HG02884 (cell line): ENCODE data around the gene CLIC4.
"Not testable (repeated sequence)": the region's sequence is repeated elsewhere in the genome, so short reads cannot be mapped to it uniquely, and the experiment has no call there.

ENCODE experiments used
- ATAC-seq: cut with Tn5 transposase; IDR thresholded peaks from one replicate; pipeline ENCODE4 v1.9.1; 2021; ENCODE audit warnings: mild to moderate bottlenecking, moderate library complexity; ENCODE audit not compliant: unreplicated experiment

CLIC4 gene

DNA sequence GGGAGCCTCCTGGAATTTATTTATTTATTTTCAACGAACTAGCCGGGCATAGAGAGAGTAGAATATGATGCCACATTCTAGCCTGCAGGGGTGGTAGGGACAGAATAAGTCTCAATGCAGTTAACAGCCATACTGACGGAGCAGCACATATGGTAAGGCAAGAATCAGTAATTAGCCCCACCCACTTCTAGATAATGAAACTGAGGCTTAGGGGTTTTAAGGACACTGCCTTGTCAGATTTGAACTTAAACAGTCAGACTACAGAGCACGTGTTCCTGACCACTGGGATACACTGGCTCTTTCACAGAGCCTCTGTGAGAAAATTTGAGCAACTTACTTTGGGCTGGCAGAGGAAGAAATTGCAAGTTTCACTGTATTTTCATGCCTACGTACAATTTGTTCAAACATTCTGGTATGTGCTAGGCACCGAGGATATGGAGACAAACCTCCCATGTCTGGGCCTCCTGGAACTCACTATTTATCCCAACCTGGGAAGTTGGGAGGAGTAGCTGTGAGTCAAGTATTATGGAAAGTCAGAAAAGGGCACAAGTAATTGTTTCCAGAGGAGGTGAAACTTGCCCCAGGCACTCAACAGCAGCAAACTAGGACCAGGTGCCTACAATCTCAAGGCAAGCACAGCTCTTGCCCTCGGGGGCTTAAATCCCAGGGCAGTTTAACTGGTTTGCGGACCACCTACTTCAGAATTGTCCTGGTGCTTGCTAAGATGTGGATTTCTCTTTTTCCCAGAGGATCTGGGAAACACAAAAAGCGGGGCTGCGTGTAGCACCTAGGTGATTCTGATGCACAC is 1.6 kb upstream of the CLIC4 start:
- ATAC-seq, result no peak

DNA sequence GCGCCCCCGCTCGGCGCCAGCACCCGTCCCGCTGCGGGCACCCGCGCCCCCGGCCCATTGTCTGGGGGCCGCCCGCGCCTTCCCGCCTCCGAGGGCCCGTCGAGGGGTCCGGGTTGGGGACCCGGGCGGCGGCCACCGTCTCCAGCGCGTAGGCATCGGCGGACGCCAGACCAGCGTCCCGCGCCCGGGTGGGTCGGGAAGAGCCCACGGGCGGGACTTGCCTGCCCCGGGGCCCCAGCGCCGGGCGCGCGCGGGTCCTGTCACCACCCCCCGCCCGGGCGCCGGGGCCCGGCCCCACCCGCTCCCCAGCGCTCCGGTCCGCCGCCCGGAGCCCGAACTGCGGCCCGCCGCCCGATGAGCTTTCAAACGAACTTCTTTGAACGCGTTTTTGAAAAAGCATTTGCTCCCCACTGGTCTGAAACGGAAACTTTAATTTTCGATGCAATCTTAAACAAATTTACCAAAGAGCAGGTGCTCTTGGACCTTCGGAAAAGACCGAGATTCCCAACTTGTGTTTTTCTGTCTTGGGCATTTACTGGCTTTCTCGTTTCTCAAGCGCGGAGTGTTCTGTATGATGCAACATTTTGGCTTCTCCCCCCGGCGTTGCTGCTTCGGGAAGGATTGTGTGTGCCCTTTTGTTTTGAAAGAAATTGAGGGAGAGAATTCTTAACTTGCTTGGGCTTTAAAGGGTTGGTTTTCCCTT is 615 bp downstream of the CLIC4 start:
- no peak for ATAC-seq

DNA sequence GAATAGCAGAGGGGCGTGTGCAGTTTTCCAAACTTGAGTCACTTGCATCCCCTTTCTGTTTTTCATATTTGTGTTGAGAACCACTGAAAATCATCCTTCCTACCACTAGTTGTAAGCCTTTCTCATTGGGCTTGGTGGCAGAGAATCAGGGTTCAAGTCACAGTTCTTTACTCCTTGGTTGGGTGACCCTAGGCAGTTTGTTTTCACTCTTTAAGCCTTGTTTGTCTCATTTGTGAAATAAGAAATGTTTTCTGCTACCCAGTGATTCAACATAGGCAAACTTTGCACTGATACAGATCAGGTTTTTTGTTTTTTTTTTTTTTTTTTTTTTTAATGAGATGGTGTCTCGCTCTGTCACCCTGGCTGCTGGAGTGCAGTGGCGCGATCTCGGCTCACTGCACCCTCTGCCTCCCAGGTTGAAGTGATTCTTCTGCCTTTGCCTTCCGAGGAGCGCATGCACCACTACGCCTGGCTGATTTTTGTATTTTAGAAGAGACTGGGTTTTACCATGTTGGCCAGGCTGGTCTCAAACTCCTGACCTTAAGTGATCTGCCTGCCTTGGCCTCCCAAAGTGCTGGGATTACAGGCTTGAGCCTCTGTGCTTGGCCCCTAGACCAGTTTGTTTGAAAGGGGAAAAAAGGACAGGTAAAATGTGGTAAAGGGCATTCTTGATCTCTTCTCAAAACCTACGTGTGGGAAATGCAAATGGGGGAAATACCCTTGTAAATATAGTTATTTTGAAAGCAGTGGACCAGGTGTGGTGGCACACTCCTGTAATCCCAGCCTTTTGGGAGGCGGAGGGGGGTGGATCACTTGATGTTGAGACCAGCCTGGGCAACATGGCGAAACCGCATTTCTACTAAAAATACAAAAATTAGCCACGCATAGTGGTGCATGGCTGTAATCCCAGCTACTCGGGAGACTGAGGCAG is 3.2 kb downstream of the CLIC4 start:
- ATAC-seq, result no peak

DNA sequence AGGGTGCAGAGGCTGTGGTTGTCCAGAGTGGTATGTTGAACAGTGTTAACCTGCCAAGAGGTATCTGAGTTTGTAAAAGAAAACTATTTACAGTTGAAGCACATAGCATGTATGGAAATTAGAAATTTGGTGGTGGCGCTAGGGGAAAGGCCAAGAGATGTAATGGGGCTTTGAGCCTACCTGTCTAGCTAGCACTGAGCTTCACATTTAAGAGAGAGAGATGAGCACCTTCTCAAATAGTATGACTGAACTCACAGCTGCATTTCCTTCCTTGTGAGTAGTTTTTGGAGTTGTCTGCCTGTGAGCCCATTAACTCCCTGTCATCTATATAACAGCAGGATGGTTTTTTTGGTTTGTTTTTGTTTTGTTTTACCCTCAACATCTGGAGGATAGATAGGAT is 4.0 kb downstream of the CLIC4 start:
- no peak for ATAC-seq

- ATAC-seq, result no peak
Measured at GRCh38 chr1:24749886-24750285, 4.6 kb downstream of the CLIC4 start.

GRCh38 chr1:24751833-24752232 is 6.6 kb downstream of the CLIC4 start:
- no peak for ATAC-seq

GRCh38 chr1:24752305-24752704 is 7.1 kb downstream of the CLIC4 start:
- ATAC-seq, result no peak

DNA sequence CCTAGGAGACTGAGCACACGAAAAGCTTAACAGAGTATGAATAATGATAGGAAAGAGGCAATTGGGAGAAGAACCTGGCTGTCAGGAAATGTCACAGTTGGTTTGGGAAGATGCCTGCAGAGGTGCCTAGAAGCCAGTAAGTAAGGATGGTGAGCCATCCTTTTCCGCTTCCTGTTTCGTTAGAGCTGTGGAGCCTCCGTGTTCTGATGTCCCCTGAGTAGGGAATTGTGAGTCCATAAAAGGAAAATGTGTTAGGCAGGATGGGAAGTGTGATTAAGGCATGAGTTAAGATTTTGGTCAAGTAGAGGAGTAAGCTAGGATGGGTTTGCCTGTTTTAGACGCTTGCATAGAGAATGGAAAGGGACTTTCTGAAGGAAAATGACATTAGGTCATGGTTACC is 9.0 kb downstream of the CLIC4 start:
- ATAC-seq, result no peak

DNA sequence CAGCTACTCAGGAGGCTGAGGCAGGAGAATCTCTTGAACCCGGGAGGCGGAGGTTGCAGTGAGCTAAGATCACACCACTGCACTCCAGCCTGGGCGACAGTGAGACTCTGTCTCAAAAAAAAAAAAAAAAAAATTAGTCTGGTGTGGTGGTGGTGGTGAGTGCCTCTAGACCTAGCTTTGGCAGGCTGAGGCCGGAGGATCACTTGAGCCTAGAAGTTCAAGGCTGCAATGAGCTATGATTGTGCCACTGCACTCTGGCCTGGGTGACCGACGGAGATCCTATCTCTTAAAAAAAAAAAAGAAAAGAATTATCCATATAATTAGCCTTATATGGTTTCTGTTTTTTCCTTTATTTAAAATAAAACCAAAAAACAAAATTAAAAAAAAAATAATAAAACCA is 10.1 kb downstream of the CLIC4 start:
- ATAC-seq, result not testable (repeated sequence)

DNA sequence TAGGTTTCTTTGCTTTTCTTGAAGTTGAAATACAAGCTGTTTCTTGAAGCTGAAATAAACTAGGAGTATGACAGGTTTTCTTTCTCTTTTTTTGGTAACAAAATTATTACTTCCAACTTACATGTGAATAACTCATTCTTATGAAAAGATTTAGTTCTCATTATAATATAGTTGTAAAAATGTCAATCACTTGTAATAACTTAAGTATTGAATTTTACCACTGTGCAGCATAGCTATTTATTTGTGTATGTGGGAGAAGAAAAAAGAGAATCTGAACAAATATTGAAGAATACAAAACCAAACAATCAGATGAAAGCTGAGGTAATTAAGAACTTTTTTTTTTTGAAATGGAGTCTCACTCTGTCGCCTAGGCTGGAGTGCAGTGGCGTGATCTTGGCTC is 11.1 kb downstream of the CLIC4 start:
- ATAC-seq, result no peak

DNA sequence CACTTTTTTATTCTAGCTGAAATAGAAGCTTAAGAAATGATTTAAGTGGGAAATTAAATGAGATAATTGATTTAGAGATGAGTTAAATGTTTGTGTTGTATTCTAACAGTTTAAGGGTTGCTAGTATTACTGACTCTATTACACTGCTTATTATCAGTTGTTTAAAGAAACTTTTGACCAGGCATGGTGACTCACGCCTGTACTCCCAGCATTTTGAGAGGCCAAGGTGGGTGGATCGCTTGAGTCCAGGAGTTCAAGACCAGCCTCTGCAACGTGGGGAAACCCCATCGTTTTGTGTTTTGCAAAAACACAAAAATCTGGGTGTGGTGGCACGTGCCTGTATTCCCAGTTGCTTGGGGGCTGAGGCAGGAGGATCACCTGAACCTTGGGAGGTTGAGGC is 14.2 kb downstream of the CLIC4 start:
- no peak for ATAC-seq

DNA sequence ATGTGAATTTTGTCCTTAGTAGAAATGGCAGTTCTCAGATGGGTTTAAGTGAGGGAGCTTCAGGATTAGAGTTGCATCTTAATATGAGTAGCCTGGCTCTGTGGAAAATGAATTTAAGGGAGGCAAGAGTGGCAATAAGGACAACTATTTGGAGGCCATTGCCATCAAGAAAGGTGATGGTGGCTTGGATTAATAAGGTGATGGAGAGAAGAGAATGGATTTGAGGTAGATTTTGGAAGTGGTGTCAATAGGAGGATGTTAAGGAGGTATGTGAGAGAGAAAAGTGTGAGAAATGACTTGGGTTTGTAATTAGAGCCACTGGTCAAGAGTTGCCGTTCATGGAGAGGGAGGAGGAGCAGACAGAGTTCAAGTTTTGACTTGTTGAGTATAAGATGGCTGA is 16.3 kb downstream of the CLIC4 start:
- ATAC-seq, result no peak

GRCh38 chr1:24762133-24762676 is 17.0 kb downstream of the CLIC4 start:
- ATAC-seq, result no peak

DNA sequence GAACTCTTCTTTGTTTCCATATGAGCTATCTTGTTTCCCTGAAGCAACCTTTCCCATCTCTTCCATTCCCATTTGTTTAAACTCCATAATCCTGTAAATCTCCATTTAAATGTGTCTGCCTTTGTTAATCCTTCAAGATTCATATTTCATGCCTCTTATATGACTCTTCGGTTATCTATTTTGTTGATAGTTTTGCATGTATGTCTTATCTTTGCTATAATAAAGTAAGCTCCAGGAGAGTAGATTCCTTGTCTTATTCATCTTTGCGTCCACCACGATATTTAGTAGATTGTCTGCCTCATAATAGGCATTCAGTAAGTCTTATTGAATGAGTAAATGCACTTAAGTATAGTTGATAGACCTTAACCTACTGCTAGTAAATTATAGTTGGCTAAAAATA is 18.4 kb downstream of the CLIC4 start:
- ATAC-seq, result no peak

GRCh38 chr1:24764439-24764838 is 19.2 kb downstream of the CLIC4 start:
- ATAC-seq, result no peak

DNA sequence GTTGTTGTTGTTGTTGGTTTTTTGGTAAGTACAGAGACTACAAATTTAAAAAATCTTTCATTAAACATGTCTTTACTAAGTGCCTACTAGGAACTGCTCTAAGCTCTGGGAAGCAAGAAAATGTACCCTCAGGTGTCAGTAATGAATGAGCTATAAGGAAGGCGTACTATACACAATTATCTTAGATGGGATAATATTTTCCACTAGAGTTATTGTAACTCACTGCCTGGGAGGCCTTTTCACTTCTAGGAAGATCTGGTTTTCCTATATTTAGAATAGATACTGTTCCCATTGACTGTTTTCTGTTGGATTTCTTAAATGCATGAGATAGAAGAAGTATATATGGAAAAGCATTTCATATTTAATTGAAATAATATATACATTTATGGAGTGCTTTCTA is 19.6 kb downstream of the CLIC4 start:
- ATAC-seq, result no peak

DNA sequence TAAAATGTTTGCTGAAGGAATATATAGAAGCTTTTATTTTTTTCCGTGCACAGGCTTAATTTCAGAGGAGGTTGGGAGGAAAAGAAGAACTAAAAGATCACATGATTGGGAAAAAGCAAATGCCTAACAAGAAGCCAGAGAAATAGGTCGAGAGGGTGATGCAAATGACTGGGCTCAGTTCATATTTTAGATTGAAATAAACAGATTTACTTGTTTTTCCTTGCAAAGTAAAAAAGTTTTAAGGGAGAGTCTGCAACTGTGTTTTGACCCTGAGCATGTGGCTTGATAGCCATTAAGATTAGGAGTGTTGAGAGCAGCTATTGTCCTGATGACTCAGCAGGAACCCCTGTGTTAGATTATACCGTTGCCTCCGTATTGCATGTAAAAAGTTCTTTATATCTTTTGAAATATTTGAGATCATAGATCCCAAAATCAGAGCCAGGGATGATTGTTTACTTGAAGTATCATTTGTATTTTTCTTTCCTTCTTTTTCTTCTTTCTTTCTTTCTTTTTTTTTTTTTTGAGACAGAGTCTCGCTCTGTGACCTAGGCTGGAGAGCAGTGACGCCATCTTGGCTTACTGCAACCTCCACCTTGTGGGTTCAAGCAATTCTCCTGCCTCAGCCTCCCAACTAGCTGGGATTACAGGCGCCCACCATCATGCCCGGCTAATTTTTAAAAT is 20.2 kb downstream of the CLIC4 start:
- no peak for ATAC-seq

- no peak for ATAC-seq
Measured at GRCh38 chr1:24767351-24767750, 22.1 kb downstream of the CLIC4 start.

- ATAC-seq, result no peak
Measured at GRCh38 chr1:24768873-24769605, 23.8 kb downstream of the CLIC4 start.
